BLaER1 treated with 17β-estradiol and CSF1 and Interleukin-3, amounts not matched to agents 10 nM and 100 nM (cell line): ENCODE measurements around the gene NTM.
A peak's percentile ranks its signal among the peaks of the same experiment; 100 is the strongest.
"Not testable (repeated sequence)": the region's sequence is repeated elsewhere in the genome, so short reads cannot be mapped to it uniquely, and the experiment has no call there.

Experiments used
- H3K27ac ChIP-seq, 11 experiments: shearing (Covaris generic); formaldehyde crosslinking; 2 replicates each; pipeline ENCODE4 v1.8.1; 2022
- H3K27me3 ChIP-seq, 11 experiments: shearing (Covaris generic); formaldehyde crosslinking; 2 replicates each; pipeline ENCODE4 v1.8.1; 2022
- H3K36me3 ChIP-seq, 11 experiments: shearing (Covaris generic); formaldehyde crosslinking; 2 replicates each; pipeline ENCODE4 v1.8.1; 2022
- H3K4me1 ChIP-seq, 10 experiments: shearing (Covaris generic); formaldehyde crosslinking; 2 replicates each; pipeline ENCODE4 v1.8.1; 2022
- H3K4me2 ChIP-seq, 11 experiments: shearing (Covaris generic); formaldehyde crosslinking; 2 replicates each; pipeline ENCODE4 v1.8.1; 2022
- H3K4me3 ChIP-seq, 10 experiments: shearing (Covaris generic); formaldehyde crosslinking; 2 replicates each; pipeline ENCODE4 v1.8.1; 2022
- H3K9ac ChIP-seq, 11 experiments: shearing (Covaris generic); formaldehyde crosslinking; 2 replicates each; pipeline ENCODE4 v1.8.1; 2022
- H3K9me3 ChIP-seq, 11 experiments: shearing (Covaris generic); formaldehyde crosslinking; replicated peaks in 1 of 11; 2 replicates each; pipeline ENCODE4 v1.8.1; 2022
- H4K20me1 ChIP-seq, 11 experiments: shearing (Covaris generic); formaldehyde crosslinking; 2 replicates each; pipeline ENCODE4 v1.8.1; 2022
- Cebpa-rat ChIP-seq, 11 experiments: shearing (Covaris generic); IDR thresholded peaks; 2 replicates each; pipeline ENCODE4 v1.8.1; 2022

NTM gene

GRCh38 chr11:131423688-131424087 lies 53.3 kb downstream of the NTM start:
- Histone ChIP-seq H3K4me2 (no peak overlapping the region), H3K4me1 (no peaks in the 10 kb centered on the region), H3K27ac (no peak overlapping the region), H3K9me3 (no peaks in the 10 kb centered on the region), H3K36me3 (no peaks in the 10 kb centered on the region), H3K27me3 (no peaks in the 10 kb centered on the region), H4K20me1 (no peaks in the 10 kb centered on the region), H3K4me3 (no peak overlapping the region), H3K9ac (no peak overlapping the region)
- TF ChIP-seq Cebpa-rat (IDR thresholded peaks at IDR 0.05), result no peak

DNA sequence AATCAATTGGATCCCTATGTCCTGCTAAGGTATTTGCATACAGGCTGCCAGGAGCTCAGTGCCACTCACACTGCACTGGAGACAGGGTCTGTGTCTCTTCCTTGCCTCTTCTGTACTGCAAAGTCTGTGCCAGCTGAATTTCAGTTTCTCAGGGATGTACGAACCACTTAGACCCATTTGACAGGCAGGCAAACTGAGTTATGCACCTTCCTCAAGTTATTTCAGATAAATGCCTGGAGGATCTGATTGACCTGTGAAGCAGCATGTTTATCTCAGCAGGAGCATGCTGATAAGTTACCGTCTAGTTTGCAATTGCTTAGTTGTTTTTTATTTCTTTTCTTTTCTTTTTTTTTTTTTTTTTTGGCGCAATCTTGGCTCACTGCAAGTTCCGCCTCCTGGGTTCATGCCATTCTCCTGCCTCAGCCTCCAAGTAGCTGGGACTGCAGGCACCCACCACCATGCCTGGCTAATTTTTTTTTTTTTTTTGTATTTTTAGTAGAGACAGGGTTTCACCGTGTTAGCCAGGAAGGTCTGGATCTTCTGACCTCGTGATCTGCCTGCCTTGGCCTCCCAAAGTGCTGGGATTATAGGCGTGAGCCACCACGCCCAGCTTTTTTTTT lies 54.0 kb downstream of the NTM start:
- H3K9ac ChIP-seq, H3K36me3 ChIP-seq, H3K27ac ChIP-seq, H3K4me1 ChIP-seq, H3K27me3 ChIP-seq, H4K20me1 ChIP-seq, H3K4me2 ChIP-seq, H3K4me3 ChIP-seq, H3K9me3 ChIP-seq: not testable (repeated sequence)

GRCh38 chr11:131425285-131425684 lies 54.9 kb downstream of the NTM start:
- Histone ChIP-seq H3K27ac (no peak overlapping the region), H3K36me3 (no peaks in the 10 kb centered on the region), H3K4me1 (peaks cover 0 to 3% (median 1%) of the 10 kb centered on the region in 10 experiments; a peak in 11 of 20 replicates), H3K9ac (no peak overlapping the region), H3K4me3 (no peak overlapping the region), H3K4me2 (no peak overlapping the region), H3K9me3 (no peaks in the 10 kb centered on the region), H4K20me1 (no peaks in the 10 kb centered on the region), H3K27me3 (no peaks in the 10 kb centered on the region)
- TF ChIP-seq Cebpa-rat (IDR thresholded peaks at IDR 0.05), result no peak

DNA sequence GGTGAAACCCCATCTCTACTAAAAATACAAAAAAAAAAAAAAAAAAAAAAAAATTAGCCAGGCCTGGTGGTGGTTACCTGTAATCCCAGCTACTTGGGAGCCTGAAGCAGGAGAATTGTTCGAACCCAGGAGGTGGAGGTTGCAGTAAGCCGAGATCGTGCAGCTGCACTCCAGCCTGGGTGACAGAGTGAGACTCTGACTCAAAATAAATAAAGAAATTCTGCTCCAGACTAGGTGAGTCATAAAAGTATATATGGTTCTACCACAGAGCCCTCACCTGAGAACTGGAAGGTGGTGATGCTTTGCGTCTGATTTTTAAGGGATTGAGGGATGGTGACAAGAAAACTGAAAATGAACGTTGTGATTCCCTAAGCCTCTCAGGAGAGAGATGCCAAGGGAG lies 58.4 kb downstream of the NTM start:
- no peak for TF ChIP-seq Cebpa-rat (IDR thresholded peaks at IDR 0.05)
- H3K36me3 ChIP-seq, result no peaks in the 10 kb centered on the region
- no peak overlapping the region for H3K27ac ChIP-seq
- no peaks in the 10 kb centered on the region for H4K20me1 ChIP-seq
- H3K4me3 ChIP-seq, result no peak overlapping the region
- no peak overlapping the region for H3K4me2 ChIP-seq
- no peaks in the 10 kb centered on the region for H3K9me3 ChIP-seq
- no peaks in the 10 kb centered on the region for H3K27me3 ChIP-seq
- H3K4me1 ChIP-seq, result peaks cover 6 to 14% (median 9%) of the 10 kb centered on the region in 10 experiments; a peak in 19 of 20 replicates
- H3K9ac ChIP-seq, result no peak overlapping the region

DNA sequence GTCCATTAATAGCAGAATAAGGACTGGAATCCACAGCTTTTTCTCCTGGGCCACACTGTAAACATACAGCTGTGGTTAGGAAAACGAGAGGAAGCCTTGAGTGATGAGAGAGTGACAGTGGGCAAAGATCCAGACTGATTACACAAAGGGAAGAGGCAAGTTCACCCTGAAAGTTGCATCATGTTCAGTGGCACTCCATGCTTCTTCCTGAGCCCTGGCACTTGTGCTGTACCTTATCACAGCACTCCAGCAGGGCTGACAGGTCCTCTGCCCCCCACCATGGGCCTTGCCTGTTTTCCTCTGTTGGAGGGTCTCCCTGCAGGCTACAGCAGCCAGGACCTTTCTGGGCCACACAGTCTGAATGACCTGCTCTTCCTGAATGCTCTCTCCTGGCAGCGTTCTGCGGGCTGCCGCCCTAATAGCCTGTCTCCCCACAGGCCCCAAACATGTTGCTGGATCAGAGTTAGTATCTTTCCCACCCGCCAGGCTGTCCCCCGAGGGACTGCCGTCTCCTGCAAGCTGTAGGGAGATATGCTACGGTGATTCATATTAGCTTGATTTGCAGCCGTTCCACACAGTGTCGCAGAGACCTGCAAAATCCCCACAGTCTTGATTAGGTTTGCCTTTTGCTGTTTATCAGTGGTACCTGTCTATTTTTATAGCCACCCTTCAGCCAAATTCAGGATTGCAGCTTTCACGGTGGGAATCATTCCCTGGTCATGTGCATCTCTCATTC lies 60.2 kb downstream of the NTM start:
- H3K4me3 ChIP-seq, result no peak overlapping the region
- no peaks in the 10 kb centered on the region for H3K36me3 ChIP-seq
- no peaks in the 10 kb centered on the region for H3K9me3 ChIP-seq
- no peaks in the 10 kb centered on the region for H3K27me3 ChIP-seq
- H4K20me1 ChIP-seq, result no peaks in the 10 kb centered on the region
- H3K4me1 ChIP-seq, result peaks cover 6 to 14% (median 9%) of the 10 kb centered on the region in 10 experiments; a peak in 19 of 20 replicates
- peak overlapping the region; percentile 17 to 63 (median 32); a peak in 19 of 22 replicates for H3K4me2 ChIP-seq
- no peak overlapping the region for H3K9ac ChIP-seq
- H3K27ac ChIP-seq, result no peak overlapping the region
- 0 out of 22 replicates have a peak, but pooled peaks of 1 of the 11 experiments have one; percentile 21 for TF ChIP-seq Cebpa-rat (IDR thresholded peaks at IDR 0.05)

- no peaks in the 10 kb centered on the region for H3K36me3 ChIP-seq
Measured at GRCh38 chr11:131441051-131441810, 70.8 kb downstream of the NTM start.

DNA sequence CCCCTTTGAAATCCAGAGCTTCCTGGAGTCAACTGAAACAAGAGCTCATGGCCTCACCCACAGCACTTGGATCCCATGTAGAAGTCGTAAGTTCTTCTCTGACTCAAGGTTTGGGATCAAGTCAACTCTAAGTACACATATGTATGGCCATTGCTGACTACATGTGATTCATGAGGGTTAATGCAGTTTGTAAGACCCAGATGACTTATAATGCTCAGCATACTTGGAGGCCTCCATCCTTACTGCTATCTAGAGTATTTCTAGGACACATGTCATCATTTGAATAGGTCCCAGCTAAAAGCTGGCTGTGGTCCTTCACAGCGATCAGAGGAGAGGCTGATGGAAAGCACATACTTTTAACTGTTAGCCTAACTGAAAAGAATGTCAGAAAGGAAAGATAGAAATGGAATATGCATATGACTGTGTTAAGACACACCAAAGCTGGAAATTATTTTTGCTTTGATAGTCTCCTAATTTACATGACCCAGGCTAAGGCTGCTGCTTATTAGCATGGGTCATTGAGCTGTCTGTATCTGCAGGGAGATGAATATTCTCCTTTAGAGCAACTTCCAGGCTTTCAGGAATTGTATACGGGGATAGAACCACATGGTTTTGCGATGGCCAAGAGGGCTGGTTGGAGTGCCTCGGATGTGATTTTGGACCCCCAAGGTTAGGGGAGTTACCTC lies 76.3 kb downstream of the NTM start:
- TF ChIP-seq Cebpa-rat (IDR thresholded peaks at IDR 0.05), result no peak
- no peaks in the 10 kb centered on the region for H3K27me3 ChIP-seq
- no peaks in the 10 kb centered on the region for H4K20me1 ChIP-seq
- H3K4me1 ChIP-seq, result no peaks in the 10 kb centered on the region
- H3K4me3 ChIP-seq, result no peak overlapping the region
- H3K9ac ChIP-seq, result no peak overlapping the region
- no peaks in the 10 kb centered on the region for H3K36me3 ChIP-seq
- no peak overlapping the region for H3K27ac ChIP-seq
- H3K9me3 ChIP-seq, result no peaks in the 10 kb centered on the region
- H3K4me2 ChIP-seq, result no peak overlapping the region

More at GRCh38 chr11:131441051-131441810, 70.8 kb downstream of the NTM start:
- no peaks in the 10 kb centered on the region for H3K27me3 ChIP-seq
- peaks cover 0 to 5% (median 0%) of the 10 kb centered on the region in 10 experiments; a peak in 1 of 20 replicates for H3K4me1 ChIP-seq
- TF ChIP-seq Cebpa-rat (IDR thresholded peaks at IDR 0.05), result no peak
- H3K9ac ChIP-seq, result no peak overlapping the region
- no peak overlapping the region for H3K4me3 ChIP-seq
- H4K20me1 ChIP-seq, result no peaks in the 10 kb centered on the region
- H3K4me2 ChIP-seq, result no peak overlapping the region
- H3K9me3 ChIP-seq, result peaks cover 0 to 12% (median 10%) of the 10 kb centered on the region in 11 experiments; a peak in 10 of 22 replicates
- no peak overlapping the region for H3K27ac ChIP-seq

DNA sequence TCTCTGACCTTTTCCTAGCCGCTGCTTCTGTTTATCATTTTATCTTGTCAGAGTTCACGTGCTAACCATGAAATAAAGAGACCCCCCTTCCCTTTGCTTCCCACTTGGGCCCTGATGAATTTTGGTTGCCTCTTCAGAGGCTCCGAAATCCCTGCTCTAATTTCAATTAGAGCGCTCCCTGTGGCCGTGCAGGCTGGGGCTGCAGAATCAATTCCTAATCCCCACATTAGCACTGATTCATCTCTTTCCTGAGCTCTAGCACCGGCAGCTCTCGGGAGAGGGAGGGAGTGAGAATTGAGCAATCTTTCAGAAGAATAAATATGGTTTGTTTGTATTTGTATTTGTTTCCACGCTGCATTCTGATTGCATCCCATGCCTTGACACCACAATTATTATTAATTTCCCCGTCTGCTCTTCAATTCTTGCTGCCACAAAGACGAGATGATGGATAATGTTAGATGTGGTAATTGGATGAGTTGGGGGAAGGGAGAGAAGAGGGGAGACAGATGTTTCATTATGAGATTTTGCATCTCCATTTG lies 76.9 kb downstream of the NTM start:
- Histone ChIP-seq H3K27me3 (no peaks in the 10 kb centered on the region), H3K4me2 (no peak overlapping the region), H4K20me1 (no peaks in the 10 kb centered on the region), H3K9ac (no peak overlapping the region), H3K4me1 (no peaks in the 10 kb centered on the region), H3K9me3 (no peaks in the 10 kb centered on the region), H3K27ac (no peak overlapping the region), H3K36me3 (no peaks in the 10 kb centered on the region), H3K4me3 (no peak overlapping the region)
- TF ChIP-seq Cebpa-rat (IDR thresholded peaks at IDR 0.05), result no peak

GRCh38 chr11:131447898-131448297 lies 77.5 kb downstream of the NTM start:
- Histone ChIP-seq H3K27me3 (no peaks in the 10 kb centered on the region), H3K36me3 (no peaks in the 10 kb centered on the region), H3K4me1 (no peaks in the 10 kb centered on the region), H3K4me3 (no peak overlapping the region), H3K9ac (no peak overlapping the region), H3K4me2 (no peak overlapping the region), H3K9me3 (no peaks in the 10 kb centered on the region), H3K27ac (no peak overlapping the region), H4K20me1 (no peaks in the 10 kb centered on the region)
- TF ChIP-seq Cebpa-rat (IDR thresholded peaks at IDR 0.05), result no peak
